C4-2B (cell line): ENCODE data around the gene RBM45.

ENCODE experiments used
- H3K27ac ChIP-seq: fragments of 450-650 bp; 2 replicates; pipeline ENCODE4 v1.5.1; 2017
- CTCF ChIP-seq: fragments of 450-650 bp; conservative IDR thresholded peaks from 2 replicates; pipeline ENCODE4 v1.5.1; 2017; ENCODE audit warnings: mild to moderate bottlenecking
- ZFX ChIP-seq: fragments of 450-650 bp; IDR thresholded peaks from 2 replicates; pipeline ENCODE4 v1.6.1; 2017

Gene RBM45

GRCh38 chr2:178163911-178164310, 51.7 kb downstream of the RBM45 start:
- no peak for TF ChIP-seq ZFX
- no peak for TF ChIP-seq CTCF
- no peak overlapping the region for H3K27ac ChIP-seq

GRCh38 chr2:178173657-178174056, 61.4 kb downstream of the RBM45 start:
- TF ChIP-seq ZFX (no peak), CTCF (no peak)
- H3K27ac ChIP-seq: no peak overlapping the region

GRCh38 chr2:178177066-178177679, 64.9 kb downstream of the RBM45 start:
- H3K27ac ChIP-seq: no peak overlapping the region
- no peak for TF ChIP-seq CTCF
- no peak for TF ChIP-seq ZFX
